Brain pericyte (primary cell): ENCODE measurements around the gene SLC7A1.

Source experiments
- DNase-seq: peaks from one replicate; pipeline ENCODE4 v3.0.0-alpha.2; 2012; ENCODE audit warnings: low read depth, low spot score

Gene SLC7A1

DNA sequence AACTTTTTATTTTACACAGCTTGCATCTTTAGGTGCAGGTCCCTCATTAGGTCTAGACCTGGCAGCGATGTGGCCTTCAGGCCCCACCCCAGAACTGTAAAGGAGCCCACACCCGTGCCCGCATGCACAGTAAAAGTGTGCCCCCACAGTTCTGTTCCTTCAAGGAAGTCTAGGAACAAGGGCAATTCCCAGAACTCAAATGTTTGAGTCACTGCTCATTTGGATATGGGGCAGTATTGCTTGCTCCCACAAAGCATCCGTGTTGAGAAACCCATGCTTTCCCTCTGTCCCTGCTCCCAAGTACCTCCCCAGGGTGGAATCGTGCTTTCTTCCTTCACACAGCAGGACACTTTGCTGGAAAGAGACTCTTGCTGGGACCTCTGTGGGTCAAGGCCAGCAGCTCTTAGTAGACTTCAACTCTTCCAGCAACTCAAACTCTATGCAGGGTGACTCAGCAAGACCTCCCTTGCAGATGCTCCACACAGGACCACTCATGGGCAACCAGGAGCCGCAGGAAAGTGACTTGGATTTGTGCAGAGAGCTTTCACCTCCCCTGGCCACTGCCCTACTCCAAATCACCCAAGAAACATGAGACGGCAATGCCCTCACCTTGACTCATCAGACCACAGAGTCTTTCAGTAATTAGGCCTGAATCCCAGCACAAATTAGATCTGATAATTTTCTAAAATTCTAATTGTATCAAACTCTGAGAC, 12.3 kb downstream of the SLC7A1 start:
- no peak for DNase-seq

DNA sequence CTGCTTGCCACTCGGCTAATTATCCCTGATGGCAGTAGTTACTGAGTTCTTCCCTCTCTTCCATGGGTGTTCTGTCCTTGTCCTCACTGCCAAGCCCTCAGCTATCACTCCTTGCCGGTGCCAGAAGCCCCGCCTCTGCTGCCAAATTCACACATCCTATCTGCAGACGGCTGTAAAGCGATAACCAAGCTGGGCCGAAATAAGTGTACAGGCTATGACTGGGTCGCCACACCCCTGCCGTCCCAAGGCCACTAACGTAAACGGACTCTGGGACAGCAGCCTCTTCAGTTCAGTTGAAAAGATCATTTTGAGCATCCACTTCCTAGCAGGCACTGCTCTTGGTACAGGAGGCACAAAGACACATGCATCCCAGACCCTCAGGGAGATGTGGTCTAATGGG, 13.3 kb downstream of the SLC7A1 start:
- no peak for DNase-seq

DNA sequence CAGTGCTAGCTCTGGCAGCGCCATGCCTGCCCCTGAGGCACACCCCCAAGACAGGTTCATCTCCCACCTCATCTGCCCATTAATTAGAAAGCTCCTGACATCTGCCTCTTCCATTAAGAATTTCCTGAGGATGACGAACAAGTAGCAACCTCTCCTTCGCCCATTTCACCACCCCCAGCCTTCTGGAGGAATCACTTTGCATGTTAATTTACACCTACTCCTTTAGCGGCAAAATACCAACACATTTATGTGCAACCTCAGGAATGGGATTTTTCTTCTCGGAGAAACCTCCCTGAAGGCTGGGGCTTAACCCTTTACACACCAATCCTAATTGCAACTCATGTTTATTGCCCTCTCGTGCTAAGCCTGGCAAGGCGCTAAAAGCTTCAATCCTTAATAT, 13.8 kb downstream of the SLC7A1 start:
- DNase-seq = no peak

DNA sequence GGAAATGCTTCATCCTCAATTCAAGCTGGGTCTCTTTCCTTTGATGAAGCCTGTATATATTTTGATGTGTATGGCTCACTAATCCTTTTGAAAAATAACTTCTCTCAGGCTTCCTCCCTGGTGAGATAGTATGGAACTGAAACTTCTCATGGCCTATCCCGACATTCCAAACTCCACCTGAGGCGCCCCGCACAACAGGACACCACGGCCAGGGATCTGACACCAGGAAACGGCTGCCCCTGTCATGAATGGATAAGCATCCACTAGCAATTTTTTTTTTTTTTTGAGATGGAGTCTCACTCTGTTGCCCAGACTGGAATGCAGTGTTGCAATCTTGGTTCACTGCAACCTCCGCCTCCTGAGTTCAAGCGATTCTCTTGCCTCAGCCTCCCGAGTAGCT, 16.4 kb downstream of the SLC7A1 start:
- DNase-seq = no peak

DNA sequence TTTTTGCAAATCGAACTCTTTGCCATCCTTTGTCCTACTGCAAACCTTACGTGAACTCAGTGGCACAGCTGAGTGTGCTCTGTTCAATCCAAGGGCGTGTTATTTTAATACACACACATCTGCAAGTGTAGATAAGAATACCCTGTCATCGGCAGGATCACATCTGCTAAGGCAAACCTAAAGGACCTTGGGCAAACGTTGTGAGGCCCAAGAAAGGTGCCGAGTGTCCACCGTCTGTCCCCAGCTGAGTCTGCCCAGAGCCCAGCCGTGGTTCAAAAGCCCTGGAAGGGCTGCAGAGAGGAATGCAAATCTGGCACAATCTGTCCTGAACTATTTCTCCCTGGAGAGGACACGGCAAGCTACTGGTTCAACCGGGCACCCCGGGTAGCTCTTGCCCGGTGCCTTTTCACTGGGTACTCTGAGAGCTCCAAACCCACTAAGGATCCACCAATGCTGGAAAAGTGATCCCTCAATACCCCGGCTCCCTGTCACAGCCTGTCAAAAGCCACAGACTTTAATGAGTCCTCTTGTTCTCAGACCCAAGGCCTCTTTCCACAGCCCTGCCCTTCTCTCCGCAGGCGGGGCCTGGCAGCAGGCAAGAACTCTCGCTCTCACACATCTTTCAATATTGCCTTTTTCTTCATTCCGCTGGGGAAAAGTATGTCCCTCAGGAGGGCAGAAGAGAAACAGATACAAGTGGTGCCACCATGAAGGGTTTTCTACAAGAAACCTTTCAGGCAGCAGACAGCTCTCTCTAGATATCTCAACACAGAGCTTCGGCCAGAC, 17.0 kb downstream of the SLC7A1 start:
- no peak for DNase-seq

DNA sequence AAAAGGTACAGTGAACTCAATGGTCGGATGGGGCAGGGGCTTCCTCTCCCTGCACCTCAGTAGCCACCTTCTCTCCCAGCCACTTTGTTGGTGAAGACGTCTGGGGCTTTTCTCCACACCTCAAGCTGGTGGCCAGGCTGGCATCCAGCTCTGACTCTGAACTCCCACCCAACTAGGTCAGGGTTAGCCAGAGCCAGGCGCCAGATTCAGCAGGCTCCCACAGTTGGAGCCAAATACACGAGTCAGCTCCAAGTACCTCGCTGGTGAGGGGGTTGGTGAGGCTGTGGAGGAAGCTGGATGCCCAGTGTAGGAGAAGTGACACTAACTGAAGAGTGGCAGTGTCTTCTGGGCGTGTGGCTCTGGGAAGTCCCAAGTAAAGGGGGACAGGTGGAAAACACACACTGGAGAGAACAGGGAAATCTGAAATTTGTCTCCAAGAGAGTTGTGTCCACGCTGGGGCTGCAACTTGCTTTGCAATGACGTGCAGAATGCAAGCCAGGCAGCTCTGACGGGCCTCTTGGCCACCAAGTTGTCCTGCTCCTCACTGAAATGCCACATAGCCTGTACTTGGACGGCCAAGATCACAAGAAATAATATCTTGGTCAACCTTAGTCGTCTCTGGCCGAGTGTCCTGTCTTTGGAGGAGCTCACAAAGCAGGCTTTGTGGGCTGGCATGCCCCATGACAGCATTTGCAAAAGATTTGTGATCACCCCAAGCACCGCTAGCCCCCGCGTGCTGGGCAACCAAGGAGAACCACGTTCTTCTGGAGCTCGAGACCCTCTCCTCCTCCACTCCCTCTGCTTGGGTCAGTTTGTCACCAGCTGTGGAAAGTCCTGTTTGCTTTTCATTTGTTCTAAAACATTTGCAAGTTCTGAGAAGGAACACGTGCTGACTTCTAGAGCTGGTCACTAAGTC, 18.1 kb downstream of the SLC7A1 start:
- DNase-seq = no peak

DNA sequence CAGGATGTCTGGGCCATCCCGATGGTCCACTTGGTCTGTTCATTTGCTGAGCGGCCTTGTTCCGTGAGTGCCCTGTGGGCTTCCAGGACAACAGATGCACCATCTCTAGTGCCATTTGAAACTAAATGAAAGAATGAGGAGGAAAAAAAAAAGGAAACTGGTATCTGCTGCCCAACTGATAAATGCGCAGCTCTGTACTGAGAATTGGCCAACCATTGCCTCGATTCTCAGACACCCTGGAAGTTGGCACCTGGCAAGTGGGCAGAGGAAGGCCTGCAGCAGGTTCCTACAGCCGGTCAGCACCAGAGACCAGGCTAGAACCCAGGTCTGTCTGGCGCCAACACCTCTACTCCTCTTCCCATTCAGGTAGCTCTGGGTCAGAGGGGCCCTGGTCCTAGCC, 18.9 kb downstream of the SLC7A1 start:
- DNase-seq = no peak

DNA sequence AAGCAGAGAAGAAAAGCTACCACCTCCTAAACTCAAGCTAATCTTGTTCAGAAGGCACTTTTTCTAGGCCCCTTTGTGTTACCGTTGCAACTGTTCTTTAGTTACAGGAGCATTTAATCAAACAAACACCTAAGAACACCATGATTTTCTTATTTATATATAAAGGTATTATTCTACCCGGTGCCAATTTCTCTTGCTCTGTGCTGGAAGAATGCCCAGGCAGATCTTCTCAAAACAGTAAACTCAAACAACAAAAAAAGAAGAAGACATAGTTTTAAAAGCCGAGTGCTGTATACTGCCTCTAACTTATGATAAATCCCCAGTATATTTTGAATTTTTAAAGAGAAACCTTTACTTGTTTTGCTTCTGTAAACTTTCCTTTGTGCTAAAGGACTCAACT, 20.4 kb downstream of the SLC7A1 start:
- DNase-seq = no peak

DNA sequence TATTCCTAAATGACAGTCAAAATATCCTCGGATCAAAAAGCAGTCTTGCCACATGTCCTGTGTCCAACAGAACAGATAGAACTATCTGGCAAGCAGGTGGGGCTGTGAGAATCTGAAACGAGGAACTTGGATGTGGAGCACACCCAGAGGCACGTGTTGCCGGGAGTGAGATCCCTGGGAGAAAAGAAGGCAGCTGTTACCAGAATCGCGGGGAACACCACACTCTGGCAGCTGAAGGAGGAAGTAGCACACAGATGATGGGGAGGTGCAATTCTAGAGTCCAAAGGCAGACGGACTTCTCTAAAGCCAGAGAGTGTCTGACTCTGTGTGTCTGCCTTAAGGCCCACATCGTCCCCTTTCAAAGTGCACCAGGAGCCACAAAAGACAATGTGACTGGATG, 22.3 kb downstream of the SLC7A1 start:
- no peak for DNase-seq

DNA sequence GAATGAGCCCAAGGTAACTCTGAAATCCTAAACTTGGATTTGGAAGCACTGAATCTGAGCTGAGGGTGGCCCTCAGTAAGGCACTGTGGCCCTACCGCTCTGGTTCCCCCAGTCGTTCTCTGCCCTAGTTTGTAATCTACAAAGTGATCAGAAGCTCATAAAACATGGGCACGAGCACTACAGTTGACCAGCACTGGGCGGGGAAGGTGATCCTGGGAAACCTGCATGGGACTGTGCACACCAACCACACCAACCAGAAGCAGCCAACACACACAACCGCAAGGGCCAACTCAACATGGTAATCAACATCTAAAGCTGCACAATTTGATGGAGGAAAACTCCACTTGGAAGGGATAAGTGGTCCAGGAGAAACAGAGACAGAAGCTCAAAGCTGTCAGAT, 22.9 kb downstream of the SLC7A1 start:
- DNase-seq = no peak

DNA sequence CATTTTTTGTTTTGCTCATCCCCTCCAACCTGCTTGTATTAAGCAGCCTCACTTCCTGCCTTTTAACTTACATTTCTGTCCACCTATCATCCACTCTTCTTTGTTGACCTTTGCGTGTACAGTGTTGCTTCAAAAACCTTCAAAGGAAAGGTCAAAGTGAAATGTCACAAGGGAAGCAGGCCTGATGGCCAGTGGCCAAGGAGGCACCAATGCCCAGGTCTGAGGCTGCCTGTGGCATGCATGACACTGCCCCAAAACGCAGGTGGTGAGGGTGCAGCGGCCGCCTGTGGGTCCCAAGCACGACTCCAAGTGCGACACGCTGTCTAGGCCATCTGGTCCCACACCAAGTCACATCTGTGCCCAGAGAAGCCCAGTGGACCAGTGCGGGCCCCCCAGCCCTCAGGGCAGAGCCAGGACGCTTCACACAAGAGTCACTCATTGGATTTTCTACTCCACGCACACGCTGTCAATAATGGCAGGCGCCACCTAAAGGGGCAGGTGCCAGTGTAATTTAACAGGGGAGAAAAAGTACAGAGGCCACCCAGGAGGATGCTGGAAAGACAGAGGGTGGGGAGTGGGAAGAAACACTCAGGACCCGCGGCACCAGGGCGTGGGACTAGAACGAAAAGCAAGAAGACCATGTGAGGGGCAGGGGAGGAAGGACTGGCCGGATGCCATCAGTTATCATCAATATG, 23.5 kb downstream of the SLC7A1 start:
- DNase-seq = no peak

DNA sequence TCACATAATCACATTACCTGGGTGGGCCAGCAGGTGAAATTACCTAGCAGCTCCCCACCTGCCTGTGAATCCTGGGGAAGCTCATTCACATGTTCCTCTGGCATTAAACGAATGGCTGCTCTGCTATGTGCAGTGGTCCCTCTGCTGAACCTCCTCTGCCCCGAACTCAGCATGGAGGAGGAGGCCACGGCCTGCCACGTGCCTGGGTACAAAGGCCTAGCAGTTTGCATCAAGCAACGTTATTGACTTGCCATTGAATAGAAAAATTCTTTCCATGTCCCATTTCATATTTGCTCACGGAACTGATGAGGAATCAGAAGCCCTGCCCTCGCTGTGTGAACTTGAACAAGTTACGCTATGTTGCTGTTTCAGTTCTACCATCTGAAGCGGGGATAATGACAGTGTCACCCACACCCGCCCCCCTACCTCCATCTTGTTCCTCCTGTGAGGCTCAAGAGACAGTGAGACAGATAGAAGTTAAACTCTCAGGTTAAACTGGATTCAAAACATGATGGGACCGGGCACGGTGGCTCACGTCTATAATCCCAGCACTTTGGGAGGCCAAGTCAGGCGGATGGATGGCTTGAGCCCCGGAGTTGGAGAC, 25.3 kb downstream of the SLC7A1 start:
- DNase-seq = no peak

DNA sequence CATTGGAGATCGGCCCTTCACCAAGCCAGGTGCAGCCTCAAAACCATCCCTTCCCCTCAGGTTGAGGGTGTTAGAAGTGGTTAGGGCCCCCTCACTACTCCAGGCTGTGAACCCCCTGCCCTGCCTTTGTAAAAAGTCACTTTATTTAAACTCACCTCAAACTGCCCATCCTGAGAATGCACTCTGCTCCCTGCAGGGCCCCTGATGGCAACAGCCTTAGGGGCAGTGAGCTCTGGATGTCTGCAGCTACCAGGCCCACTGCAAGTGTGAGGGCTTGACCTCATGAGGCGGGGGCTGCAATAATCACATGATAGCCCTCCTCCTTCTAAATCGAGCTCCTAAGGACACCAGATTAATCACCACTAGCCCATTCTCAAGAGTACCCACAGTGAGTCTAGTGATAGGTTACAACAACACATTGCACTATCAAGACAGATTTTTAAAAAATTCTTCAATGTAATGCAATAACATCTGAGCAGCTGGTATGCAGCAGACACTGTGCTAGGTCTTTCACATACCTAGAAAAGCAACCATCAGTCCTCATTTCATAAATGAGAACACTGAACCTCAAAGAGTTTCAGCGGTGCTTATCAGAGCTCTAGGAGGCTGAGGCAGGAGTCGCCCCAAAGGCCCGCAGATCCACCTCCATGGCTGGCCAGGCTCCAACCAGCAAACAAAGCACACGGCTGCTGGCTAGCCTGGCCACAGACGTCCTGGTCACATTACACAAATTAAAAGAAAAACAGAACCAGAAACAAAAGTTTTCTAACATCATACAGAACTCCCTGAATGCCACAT, 26.0 kb downstream of the SLC7A1 start:
- DNase-seq = no peak

DNA sequence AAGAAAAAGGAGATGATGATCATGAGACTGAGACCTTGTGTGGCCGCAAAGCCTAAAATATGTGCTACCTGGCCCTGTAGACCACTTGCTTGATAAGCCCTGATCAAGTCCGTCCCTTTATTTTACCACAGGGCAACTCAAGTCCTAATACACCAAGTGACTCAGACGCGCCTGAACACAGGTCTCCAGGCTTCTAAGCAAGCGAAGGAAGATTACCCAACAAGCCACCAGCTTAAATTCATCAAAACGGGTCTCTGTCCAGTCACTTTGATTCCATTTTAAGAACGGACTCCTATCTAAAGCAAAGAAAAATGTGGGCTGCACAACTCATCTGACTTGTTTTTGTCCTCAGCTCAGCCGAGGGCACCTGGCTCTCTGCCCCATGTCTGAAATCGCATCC, 26.8 kb downstream of the SLC7A1 start:
- no peak for DNase-seq

DNA sequence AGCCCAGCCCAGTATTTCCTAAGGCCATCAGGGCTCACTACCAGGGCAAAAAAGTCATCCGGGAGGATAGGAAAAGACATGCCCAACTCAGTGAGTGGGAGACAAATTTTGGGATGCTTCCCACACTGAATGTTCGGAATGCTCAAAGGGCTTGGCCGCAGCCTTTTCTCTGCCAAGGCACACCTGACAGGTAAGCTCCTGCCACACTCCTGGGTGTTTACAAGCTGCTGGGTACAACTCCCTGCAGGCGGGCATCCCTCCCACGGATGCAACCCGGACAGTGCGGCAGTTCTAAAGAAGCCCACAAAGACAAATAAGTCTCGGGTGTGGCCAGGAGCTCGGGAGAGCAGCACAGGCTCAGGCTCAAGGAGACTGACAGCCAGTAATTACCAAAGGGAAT, 28.1 kb downstream of the SLC7A1 start:
- DNase-seq = no peak

DNA sequence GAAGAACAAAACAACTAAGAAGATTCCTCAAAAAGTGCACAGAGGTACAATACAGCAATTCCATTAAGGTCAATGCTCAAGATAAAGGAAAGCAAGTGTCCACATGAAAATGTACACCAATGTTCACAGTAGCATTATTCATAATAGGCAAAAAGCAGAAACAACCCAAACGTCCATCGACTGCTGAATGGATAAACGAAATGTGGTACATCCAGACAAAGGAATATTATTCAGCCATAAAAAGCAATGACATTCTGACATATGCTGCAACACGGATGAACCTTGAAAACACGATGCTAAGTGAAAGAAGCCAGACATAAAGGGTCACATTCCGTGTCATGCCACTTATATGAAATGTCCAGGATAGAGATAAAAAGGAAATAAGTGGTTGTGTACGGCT, 29.3 kb downstream of the SLC7A1 start:
- no peak for DNase-seq

DNA sequence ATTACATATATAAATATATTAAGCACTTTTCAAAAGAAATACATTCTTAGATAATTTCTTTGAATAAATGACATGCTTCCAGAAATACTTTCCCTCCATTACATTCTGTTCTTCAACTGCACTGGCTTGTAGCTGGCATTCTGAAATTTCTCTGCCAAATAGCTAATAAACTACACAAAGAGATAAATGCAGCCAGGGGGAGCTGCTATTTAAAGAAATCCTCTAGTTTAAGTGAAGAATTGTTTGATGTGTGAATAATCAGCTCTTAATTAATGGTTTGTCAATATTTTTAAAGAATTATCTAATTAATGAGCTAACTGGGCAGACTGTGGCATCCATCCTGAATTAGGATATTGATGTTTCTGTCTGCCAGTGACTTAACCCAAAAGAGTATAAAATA, 30.7 kb downstream of the SLC7A1 start:
- no peak for DNase-seq

DNA sequence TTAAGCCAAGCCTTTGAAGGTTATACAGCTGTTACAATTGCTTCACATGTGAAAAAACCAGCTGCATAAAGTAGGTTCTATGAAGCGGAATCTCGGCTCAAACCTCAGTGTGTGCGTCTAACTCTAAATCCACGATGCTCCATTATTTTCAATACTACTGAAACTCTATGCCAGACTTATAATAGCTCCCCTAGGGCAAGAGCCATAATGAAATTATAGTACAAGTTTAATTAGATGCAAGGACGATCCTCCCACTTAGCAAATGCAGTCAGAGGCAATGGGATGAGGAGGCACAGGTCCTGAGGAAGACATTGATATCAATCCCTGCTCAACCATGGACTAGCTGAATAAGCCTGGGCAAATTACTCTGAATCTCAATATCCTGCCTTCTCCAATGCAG, 31.1 kb downstream of the SLC7A1 start:
- DNase-seq = no peak

DNA sequence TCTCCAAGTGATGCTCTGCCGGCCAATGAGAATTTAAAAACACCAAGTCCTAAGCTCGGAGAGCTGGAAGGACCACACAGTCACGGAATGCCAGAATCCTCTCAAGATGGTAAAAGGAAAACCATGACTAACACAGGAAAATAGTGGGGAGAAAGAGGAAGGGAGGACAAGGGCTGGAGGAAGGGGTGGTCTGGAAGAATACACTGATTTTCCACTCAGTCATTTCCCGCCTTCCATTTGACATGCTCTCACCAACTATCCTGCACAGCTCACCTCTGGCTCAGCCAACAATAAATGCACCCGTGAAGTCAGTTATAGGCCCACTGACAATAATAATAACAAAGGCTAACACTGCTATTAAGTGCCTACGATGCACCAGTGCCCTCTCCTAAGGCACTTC, 31.5 kb downstream of the SLC7A1 start:
- DNase-seq = no peak

DNA sequence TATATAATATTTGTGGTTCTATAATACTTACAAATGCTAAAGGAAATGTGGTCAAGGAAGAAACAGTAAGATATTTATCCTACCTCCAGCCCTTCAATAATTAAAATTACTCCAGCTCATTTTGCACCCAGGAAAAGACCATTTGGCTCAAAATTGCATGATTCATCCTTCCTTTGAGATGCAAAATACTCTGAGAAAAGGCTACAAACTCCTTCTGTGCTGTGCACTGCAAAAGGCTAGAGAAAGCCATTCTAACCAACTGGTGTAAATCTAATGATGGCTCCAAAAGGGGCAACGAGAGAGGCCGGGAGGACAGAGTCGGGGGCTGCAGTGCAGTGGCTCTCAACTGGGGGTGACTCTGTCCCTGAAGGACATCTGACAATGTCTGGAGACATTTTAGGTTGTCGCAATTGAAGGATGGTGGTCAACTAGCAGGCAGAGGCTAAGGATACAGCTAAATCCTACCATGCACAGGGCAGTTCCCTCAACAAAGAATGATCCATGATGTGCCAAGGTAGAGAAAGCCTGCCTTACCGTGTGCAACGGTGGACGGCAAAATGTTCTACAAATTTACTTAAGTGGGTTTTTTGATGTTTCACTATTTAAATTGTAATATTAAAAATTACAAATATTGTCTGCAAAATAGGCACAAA, 32.6 kb downstream of the SLC7A1 start:
- DNase-seq = no peak
